GM21723 (cell line): Measurements from ENCODE around the gene TMEM181.
"Not testable (repeated sequence)": the region's sequence is repeated elsewhere in the genome, so short reads cannot be mapped to it uniquely, and the experiment has no call there.

ENCODE experiments used
- ATAC-seq: cut with Tn5 transposase; IDR thresholded peaks from one replicate; pipeline ENCODE4 v1.9.1; 2021; ENCODE audit warnings: mild to moderate bottlenecking, moderate library complexity; ENCODE audit not compliant: unreplicated experiment

The TMEM181 gene

DNA sequence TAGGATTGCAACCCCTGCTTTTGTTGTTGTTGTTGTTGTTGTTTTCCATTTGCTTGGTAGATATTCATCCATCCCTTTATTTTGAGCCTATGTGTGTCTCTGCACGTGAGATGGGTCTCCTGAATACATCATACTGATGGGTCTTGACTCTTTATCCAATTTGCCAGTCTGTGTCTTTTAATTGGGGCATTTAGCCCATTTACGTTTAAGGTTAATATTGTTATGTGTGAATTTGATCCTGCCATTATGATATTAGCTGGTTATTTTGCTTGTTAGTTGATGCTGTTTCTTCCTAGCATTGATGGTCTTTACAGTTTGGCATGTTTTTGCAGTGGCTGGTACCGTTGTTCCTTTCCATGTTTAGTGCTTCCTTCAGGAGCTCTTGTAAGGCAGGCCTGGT, 58.4 kb downstream of the TMEM181 start:
- ATAC-seq, result not testable (repeated sequence)

DNA sequence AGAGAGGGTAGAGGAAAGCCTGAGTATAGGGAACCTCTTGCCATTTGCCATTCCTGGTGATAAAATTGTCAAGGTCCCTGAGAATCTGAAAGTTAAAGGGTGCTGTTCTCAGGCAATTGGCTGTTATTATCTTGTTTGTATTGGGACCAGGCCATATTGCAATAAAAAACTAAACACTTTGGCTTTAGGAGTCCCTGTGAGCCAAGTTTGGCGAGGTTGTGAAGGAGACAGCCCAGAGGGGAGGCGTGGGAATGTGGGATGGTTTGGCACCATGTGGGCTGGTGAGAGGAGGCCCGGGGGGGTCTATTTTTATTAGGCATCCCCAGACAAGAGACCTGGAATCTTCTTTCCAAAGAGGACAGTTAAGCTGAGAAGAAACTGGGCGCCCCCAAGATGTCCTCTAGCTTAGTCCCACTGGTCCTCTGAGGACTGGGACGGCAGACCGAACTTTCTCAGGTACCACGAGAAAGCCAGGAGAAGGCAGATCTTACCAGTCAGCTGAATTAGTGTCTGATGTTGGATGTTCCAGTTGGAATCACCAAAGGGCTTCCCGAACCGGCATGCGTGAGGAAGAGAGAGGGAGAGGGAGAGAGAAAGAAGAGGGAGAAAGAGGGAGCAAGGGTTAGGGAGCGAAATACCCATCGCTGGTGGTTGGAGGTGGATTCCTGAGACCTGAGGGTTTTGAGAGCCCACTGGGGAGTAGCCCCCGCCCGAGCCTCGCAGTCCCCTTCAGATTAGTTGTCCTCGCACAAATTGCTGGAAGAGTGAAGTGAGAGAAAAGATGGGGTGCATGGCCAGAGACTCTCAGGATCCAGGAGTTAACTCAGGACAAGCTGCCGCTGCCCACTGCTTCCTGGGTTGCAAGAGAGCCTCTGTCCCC, 60.3 kb downstream of the TMEM181 start:
- ATAC-seq, result no peak

DNA sequence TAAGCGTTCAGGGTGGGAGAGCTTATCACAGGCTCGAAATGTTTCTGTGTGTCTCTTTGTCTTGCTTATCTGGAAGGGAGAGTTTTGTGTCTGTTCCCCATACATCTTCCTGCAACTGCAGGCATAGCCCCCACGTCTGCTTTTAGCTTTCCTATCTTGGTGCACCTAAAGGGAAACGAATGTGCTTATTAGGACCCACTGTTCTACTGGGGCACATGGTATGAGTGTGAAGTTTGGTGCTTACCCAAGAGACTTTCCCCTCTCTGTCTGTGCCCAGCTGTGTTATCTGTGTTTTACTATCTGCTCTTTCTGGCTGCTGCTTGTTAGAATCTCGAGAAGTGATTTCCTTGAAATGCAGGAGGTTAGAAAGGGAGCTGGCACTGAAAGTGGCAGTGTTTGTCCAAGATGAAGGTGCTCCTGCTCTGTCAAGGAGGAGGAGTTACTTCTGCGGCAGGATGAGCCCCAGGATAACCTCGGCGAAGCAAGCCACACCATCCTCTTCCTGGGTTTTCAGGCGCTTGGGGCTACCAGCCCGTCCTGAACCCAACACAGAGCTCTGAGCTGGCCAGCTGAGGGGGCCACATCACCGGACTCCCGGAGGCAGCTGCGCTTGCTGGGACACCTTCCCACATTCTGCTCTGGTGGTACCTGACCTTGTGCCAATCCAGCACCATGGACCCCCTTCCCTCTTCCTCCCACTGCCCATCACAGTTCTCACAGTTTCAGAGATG, 61.2 kb downstream of the TMEM181 start:
- no peak for ATAC-seq

DNA sequence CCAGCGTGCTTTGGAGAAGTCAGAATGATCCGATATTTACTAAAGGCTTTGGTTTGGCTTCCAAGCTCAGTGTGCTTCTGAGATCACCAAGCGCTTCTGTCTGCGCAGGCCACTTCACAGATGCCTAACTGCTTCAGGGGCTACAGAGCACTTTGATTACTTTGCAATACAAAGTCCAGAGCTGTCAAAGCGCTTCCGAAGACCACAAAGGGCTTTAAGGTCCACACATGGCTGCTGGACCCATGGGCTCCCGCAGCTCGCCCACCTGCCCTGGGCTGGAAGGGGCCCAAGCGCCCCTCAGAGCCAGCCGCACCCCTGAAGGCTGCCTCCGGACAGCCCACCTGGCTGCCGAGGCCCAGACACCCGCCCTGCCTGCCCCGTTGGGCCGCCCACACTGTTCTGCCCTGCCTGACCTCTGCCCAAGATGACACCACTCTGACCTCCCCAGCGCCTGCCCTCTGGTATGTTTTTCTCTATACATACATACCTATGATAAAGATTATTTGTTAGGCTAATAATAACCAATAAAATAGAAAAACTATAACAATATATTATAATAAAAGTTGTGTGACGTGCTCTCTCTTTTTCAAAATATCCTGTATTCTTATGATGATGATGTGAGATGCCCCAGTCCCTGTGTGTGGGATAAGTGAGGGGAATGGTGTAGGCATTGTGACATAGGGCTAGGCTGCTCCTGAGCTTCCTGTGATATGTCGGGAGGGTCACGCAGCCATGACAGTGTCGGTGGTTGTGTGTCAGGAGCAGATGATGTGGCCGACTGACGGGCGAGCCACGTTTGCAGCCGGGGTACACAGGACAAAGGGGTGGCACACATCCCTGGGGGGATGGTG, 62.0 kb downstream of the TMEM181 start:
- no peak for ATAC-seq

DNA sequence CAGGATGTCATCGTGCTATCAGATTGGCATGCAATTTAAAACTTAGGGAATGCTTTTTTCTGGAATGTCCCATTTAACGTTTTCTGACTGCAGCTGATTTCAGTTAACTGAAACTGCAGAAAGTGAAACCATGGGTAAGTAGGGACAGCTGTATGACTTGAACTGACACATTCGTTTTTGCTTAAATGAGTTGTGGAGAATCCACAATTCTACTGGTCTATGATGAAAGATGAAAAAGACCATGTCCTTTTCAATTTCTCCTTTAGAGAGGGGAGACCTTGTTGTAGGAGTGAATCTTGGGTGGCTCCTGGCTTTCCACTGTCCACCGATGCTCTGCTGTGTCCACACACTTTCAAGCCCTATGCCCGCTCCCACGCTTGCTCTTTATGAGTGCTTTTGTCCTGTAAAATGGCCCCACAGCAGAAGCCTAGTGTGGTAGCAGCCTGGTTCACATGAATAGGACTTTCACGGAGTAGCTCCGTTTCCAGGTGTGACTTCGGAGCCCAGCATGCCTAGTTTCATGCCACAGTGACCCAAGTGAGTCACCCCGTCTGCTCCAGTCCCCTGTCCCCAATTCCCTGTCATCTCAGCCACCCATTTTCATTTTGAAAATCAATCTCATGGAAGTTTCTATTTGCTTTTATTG, 62.8 kb downstream of the TMEM181 start:
- ATAC-seq, result no peak

DNA sequence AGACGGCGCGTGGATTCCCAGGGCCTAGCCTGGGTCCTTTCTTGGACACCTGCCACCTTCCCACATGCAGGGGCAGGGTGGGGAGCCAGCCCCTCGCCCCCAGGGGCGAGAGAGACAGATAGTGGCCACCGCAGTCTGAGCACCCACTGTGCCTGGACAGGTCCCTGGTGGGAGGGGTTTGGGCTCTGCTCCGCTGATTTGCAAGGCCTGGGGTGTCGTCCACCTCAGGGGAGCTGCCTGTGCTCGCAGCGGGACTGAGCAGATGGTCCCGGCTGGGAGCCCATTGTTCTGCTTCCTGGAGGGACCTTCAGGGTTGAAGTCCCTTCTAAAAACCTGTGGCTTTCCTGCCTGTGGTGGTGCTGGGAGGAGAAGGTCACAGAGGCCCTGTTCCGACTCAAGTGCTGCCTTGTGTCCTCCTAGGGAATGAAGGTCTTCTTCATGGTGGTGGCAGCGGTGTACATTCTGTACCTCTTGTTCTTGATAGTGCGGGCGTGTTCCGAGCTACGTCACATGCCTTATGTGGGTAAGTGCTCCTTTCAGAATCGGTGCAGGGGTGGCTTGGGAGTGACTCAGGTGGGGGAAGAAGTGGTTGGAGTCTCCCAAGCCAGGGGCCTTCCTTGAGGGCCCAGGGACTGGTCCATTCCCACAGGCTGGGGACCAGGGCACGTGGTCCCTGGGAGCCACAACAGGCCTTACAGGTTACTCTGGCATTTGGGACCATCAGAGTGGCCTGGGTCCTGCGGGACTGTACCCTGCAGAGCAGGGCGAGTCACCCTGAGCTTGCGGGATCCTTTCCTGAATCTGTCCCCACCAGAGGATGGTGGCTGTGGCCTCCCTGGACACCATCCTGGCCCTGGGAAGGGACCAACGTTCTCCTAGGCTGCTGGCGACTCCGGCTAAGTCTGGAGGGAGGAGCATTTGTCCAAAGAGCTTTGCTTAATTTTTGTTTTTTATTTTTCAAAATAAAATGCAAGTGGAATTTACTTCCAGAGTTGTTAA, 65.1 kb downstream of the TMEM181 start:
- ATAC-seq, result no peak

DNA sequence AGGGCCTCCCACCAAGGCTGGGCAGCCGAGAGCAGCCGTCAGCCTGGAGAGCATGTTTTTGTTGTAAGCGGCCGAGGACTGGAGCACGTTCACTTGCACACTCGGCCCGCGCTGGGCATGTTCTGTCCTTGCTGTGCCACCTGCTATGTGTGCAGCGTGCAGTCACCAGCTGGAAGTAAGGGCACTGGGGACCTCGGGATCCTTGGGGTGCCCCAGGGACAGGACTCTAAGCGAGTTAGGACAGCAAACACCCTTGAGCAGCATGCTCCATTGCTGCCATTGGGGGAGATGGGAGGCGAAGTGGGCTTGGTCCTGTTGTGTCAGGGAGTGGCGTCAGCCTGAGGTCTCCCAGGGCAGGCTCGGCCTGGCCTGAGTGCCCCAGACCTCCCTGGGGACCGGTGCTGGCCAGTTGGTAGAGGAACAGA, 66.0 kb downstream of the TMEM181 start:
- ATAC-seq, result no peak

DNA sequence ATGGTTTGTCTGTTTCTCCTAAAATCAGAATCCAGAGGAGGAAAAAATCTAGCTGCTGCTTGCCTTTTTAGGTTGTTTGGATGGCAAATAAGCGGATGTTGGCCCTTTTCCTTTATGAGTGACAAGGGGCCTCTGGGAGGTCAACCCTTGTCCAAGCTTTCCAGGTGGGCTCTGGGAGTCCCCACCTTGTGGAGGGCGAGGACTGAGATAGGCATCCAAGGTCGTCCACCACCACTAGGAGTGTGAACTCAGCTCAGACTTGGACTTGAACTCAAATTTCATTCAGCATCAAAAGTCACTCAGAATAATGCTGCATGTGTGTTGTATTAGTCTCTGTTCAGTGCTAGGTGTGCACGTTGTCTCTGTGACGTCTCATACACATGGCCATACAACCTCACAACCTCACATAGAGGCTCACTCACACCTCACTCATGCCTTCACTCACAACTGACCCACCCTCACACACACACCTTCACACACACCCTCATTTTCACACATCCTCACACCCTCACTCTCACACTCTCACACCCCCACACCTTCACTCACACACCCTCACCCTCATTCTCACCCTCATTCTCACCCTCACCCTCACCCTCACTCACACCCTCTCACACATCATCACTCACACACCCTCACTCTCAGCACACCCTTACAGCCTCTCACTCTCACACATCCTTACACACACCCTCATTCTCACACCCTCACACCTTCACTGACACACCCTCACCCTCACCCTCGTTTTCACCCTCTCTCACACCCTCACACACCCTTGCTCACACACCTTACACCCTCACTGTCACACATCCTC, 66.7 kb downstream of the TMEM181 start:
- ATAC-seq, result no peak

DNA sequence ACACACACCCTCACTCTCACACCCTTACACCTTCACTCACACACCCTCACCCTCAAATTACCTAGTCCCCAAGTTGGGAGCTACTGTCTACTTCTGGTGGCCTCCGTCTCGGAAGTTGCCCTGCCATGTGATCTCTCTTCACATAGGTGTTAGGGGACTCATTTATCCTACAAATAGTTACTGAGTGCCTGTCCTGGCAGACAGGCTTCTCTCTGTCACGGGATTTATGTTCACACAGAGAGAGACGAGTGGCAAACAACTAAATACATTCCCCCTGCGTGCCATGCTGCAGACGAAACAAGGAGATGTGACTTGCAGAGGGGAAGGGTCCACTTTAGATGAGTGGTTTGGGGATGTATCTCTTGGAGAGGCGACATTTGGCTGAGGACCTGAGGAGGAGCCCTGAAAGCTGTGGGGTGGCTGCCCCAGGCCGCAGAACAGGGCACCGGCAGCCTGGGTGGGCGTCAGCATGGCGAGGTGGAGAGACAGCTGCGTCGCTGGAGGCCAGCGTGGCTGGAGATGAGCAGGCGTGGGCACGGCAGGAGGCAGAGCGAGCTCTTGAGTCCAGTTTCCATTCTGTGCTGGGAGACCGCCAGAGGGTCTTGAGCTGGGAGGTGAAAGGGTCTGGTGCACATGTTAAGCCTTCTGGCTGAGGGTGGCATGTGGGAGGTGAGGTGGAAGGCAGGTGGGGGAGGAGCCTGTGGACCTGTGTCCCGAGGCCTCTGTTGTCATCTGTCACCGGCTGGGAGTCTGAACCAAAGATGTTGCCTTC, 67.5 kb downstream of the TMEM181 start:
- no peak for ATAC-seq

DNA sequence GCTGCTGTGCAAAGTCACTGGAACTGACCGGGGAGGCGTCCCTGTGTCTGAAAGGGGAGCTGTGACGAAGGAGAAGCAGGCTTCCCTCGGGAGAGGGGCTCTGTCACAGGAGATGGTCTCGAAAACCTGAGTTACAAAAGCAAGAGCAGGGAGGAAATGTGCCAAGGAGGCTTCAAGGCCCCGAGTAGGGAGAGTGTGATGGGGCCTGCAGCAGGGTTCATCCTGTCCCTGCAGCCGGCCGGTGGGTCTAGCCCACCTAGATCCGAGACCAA, 68.0 kb downstream of the TMEM181 start:
- no peak for ATAC-seq

DNA sequence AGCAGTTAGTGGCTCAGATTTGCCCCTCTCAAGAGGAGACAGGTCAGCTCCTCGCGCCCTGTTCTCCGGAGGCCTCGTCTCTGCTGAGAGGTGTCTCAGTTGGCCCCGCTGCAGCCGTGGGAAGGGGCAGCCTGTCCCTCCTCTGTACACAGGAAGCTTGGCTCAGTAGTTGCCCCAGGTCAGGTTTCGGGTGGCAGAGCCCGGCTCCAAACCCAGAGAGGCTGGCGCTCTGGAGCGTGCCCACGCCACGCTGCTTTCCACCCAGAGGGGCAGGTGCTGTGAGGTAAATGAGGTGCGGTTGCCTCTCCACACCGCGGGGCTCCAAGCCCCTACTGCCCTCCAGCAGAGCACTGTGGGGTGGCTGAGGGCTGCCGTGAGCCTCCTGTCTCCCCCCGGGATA, 68.7 kb downstream of the TMEM181 start:
- no peak for ATAC-seq

DNA sequence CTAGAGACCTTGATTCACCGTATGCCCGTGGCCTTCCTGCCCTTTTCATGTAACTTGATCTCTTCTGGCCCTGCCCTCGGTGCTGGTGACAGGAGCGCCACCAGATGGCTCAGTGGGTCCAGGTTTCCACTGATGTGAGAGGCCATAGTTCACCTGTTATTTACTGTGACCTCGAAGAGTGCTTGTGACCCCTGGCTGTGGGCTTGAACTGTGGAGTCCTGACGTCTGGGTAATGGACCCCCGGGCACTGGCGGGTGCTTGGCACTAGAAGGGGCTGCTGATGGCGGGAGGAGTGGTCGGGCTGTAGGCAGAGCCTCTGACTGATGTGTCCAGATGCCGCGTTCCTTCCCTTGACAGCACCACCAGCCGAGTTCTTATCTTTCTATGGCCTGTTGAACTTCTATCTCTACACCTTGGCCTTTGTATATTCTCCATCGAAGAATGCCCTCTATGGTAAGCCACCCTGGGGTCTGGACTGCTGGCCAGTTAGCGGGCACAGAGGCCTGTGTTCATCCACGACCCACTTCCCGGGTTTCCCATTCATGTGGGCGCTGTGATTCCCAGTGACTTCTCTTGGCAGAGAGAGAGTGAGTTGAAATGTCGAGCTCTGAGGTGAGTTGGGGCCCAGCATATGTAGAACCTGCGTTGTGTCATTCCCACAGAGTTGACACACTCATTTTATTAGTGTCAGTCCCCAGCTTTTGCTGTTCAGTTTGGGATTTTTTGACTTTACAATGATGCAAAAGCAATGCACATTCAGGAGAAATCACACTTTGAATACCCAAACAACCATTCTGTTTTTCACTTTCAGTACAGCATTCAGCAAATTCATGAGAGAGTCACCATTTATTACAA, 69.7 kb downstream of the TMEM181 start:
- ATAC-seq, result no peak

DNA sequence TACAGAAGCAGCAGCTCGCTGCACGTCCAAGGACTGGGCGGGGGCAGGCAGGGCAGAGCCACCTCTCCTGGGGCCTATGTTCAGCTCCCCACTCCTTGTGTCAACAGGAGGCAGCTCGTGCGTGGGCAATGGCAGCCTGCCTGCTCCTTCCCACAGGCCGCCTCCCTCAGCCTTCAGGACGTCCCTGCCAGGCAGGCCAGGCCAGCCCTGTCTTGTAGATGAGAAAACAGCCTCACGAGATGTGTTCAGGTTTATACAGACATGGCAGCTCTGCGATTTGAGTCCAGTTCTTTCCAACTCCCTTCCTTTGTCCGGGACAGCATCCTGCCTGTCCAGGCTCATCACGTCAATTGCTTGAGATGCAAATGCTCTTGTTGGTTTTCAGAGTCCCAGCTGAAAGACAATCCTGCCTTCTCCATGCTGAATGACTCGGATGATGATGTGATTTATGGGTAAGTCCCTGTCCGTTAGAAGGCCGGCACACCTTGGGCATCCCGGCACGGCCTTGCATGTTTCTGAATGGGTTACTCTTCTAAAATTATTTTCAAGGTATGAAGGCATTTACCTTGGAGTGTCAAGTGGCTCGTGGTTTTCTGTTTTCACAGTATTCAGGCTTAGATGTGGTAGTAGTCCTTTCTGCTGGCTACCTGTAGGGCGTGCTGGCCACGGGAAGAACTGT, 71.2 kb downstream of the TMEM181 start:
- ATAC-seq, result no peak

DNA sequence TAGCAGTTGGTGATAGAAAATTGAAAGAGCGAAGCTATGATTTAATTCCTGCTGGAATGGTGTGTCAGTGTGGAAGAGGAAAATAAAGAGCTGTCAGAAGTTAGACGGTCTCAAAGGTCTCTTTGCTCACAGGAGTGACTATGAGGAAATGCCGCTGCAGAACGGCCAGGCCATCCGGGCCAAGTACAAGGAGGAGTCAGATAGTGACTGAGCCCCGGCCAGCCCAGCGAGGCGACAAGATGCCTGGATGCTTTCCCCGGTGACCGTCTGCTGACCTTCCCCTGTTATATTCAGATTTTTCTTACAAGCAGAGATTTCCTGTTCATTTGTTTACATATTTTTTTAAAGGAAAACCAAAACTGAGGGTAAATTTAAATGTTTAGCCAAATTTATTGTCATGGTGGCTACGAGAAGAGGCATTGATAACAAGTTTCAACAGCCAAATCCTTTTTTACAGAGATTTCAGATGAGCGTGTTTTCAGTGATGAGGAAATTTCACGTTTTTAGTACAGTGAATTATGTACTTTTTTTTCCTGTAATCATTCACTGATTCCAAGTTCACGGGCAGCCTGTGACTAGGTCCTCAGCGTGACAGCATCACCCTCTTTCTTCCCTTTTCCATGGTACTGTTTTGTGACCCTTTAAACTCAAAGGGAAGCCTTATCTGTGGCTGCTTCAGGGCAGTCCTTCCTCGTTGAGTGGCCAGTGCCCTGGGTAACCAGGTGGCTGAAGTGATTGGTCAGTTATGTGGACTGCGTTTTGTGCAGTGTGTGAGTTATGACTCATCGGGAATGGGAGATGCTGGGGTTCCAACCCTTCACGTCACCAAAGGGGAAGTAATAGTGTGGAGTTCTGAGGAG, 72.0 kb downstream of the TMEM181 start:
- no peak for ATAC-seq

DNA sequence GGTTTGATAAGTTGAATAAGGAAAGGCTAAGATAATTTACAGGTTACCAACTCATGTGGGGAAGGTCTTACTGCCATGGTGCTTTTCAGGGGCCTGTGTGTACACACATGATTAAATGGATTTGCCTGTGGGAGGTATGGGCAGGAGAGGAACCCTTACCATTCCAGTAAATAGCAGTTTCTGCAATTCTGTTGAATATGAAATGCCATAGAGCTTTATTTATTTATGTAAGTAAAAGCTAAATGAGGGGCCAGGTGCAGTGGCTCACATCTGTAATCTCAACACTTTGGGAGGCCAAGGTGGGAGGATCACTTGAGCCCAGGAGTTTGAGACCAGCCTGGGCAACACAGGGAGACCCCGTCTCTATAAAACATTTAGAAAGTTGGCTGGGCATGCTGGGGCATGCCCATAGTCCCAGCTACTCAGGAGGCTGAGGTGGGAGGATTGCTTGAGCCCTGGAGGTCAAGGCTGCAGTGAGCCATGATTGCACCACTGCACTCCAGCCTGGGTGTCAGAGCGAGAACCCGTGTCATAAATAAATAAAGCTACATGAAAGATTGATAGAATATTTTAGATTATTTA, 72.7 kb downstream of the TMEM181 start:
- ATAC-seq, result not testable (repeated sequence)
